HepG2 (cell line): ENCODE measurements around the gene SERBP1. TPM values are rescaled to one million over a fixed set of nuclear protein-coding genes. Genes with fewer than 3 reads are reported as not detected.
A peak's percentile ranks its signal among the peaks of the same experiment; 100 is the strongest.

Experiments used
- ATAC-seq: fragments of 200-7000 bp; cut with Tn5 transposase; 3 replicates; pipeline ENCODE4 v1.9.1; 2020; ENCODE audit warnings: mild to moderate bottlenecking, moderate library complexity
- BruUV-seq: library from RNA; stranded (reverse); fragments of 400-500 nt; replicated peaks from 2 replicates; lab custom pipeline; 2021; lab: Mats Ljungman, UMichigan
- CTCF ChIA-PET: fragments of 300-600 bp; formaldehyde crosslinking; extraction: SDS; loops from one replicate; lab custom pipeline; 2021; ENCODE audit warnings: low total read pairs, inconsistent platforms, low intra/inter-chr PET ratio; lab: Yijun Ruan, JAX
- POLR2A ChIA-PET: fragments of 350-600 bp; sonication (Branson Sonifier 250); formaldehyde crosslinking; loops from one replicate; lab custom pipeline; 2020; ENCODE audit warnings: antibody characterized with exemption, inconsistent platforms; lab: Yijun Ruan, JAX
- DNase-seq: peaks from one replicate; pipeline ENCODE4 v3.0.0-alpha.2; 2015; ENCODE audit warnings: low spot score
- FAIRE-seq: peaks from 3 replicates; lab custom pipeline; 2011; peaks lifted over from hg19 to GRCh38; lab: Jason Lieb, UNC
- H2AFZ ChIP-seq: one replicate; pipeline ENCODE4 v1.6.1; 2011; ENCODE audit warnings: low read length, inconsistent platforms
- H3K27ac ChIP-seq: fragments of 300-600 bp; 3 replicates; pipeline ENCODE4 v1.8.0; 2011; ENCODE audit warnings: mixed run types, mild to moderate bottlenecking, mixed read lengths, low read length, inconsistent platforms; ENCODE audit not compliant: insufficient read depth; ENCODE audit errors: extremely low read length
- H3K27me3 ChIP-seq, 2 experiments: fragments of 200-600 bp in 1 of 2; 2 replicates in 1 of 2; 3 replicates in 1 of 2; pipeline versions ENCODE4 v1.6.0 to v1.8.0; 2011; ENCODE audit warnings: low read length in 2 of 2, mild to moderate bottlenecking in 2 of 2, moderate library complexity in 2 of 2, inconsistent platforms in 1 of 2; ENCODE audit not compliant: insufficient read depth in 2 of 2, control insufficient read depth in 1 of 2
- H3K36me3 ChIP-seq, 2 experiments: fragments of 200-600 bp in 1 of 2; replicated peaks in 1 of 2; 2 replicates in 1 of 2; 3 replicates in 1 of 2; pipeline versions ENCODE4 v1.5.1 to v1.8.0; 2011; ENCODE audit warnings: low read length in 2 of 2, inconsistent platforms in 1 of 2; ENCODE audit not compliant: insufficient read depth in 2 of 2, control insufficient read depth in 1 of 2
- H3K4me1 ChIP-seq: 2 replicates; pipeline ENCODE4 v1.5.1; 2012; ENCODE audit warnings: low read length, inconsistent platforms; ENCODE audit not compliant: insufficient read depth
- H3K4me2 ChIP-seq: 2 replicates; pipeline ENCODE4 v1.6.0; 2011; ENCODE audit warnings: low read depth, low read length, inconsistent platforms
- H3K4me3 ChIP-seq, 3 experiments: fragments of 200-600 bp in 1 of 3; sonication (generic), shearing (Covaris generic) in 1 of 3; replicated peaks in 1 of 3; 2 replicates each; pipeline ENCODE4 v1.5.1; 2011 to 2016; ENCODE audit warnings: low read length in 3 of 3, inconsistent platforms in 2 of 3, low read depth in 2 of 3, mild to moderate bottlenecking in 2 of 3, control low read depth in 1 of 3, mixed read lengths in 1 of 3; ENCODE audit not compliant: insufficient read depth in 1 of 3
- H3K79me2 ChIP-seq: one replicate; pipeline ENCODE4 v1.6.1; 2011; ENCODE audit warnings: low read length, inconsistent platforms; ENCODE audit not compliant: insufficient read depth
- H3K9ac ChIP-seq: 2 replicates; pipeline ENCODE4 v1.6.0; 2011; ENCODE audit warnings: mild to moderate bottlenecking, low read depth, low read length, inconsistent platforms; ENCODE audit not compliant: insufficient read depth
- H3K9me3 ChIP-seq: 2 replicates; pipeline ENCODE4 v1.5.1; 2012; ENCODE audit warnings: mild to moderate bottlenecking, low read length
- H4K20me1 ChIP-seq: 2 replicates; pipeline ENCODE4 v1.6.0; 2011; ENCODE audit warnings: inconsistent platforms, mild to moderate bottlenecking, low read length, moderate library complexity; ENCODE audit not compliant: insufficient read depth
- ARID5B ChIP-seq: IDR thresholded peaks from 2 replicates; pipeline ENCODE4 v1.4.0; 2020; ENCODE audit warnings: mild to moderate bottlenecking, missing genetic modification reagents
- FOXA1 ChIP-seq, 2 experiments: fragments of 450-650 bp in 1 of 2; sonication (generic) in 1 of 2; formaldehyde crosslinking in 1 of 2; IDR thresholded peaks; 2 replicates each; pipeline versions ENCODE4 v1.4.0 to v1.6.1; 2016 to 2020; ENCODE audit warnings: missing genetic modification reagents in 1 of 2
- FOXA3 ChIP-seq: IDR thresholded peaks from 2 replicates; pipeline ENCODE4 v1.6.1; 2016; ENCODE audit warnings: missing genetic modification reagents, missing compliant biosample characterization
- GABPA ChIP-seq, 2 experiments: IDR thresholded peaks; 2 replicates each; pipeline ENCODE4 v1.6.1; 2011 to 2016; ENCODE audit warnings: low read depth in 2 of 2, low read length in 1 of 2, missing biosample characterization in 1 of 2, missing genetic modification characterization in 1 of 2
- GTF2F1 ChIP-seq: fragments of 150-350 bp; IDR thresholded peaks from 2 replicates; pipeline ENCODE4 v1.6.1; 2014; ENCODE audit warnings: low read length
- MIER2 ChIP-seq: IDR thresholded peaks from 2 replicates; pipeline ENCODE4 v1.6.1; 2016; ENCODE audit warnings: missing biosample characterization, missing genetic modification reagents
- MZF1 ChIP-seq: sonication (generic); formaldehyde crosslinking; IDR thresholded peaks from 2 replicates; pipeline ENCODE4 v1.8.1; 2023; ENCODE audit warnings: mild to moderate bottlenecking, missing genetic modification reagents, borderline replicate concordance
- NR2F1 ChIP-seq, 2 experiments: fragments of 450-650 bp in 1 of 2; formaldehyde crosslinking in 1 of 2; IDR thresholded peaks; 2 replicates each; pipeline versions ENCODE4 v1.5.0 to v1.6.1; 2016 to 2020; ENCODE audit warnings: mild to moderate bottlenecking in 1 of 2, missing compliant biosample characterization in 1 of 2, missing genetic modification reagents in 1 of 2, moderate library complexity in 1 of 2
- NR2F6 ChIP-seq, 2 experiments: IDR thresholded peaks; 2 replicates each; pipeline ENCODE4 v1.6.1; 2016; ENCODE audit warnings: antibody characterized with exemption in 1 of 2, mild to moderate bottlenecking in 1 of 2
- REST ChIP-seq, 2 experiments: IDR thresholded peaks; 2 replicates each; pipeline ENCODE4 v1.6.1; 2011 to 2012; ENCODE audit warnings: low read length in 2 of 2, borderline replicate concordance in 1 of 2, low read depth in 1 of 2, mild to moderate bottlenecking in 1 of 2, moderate library complexity in 1 of 2
- WGBS: methylation state at CpG from one replicate; pipeline ENCODE4 v1.1.6; 2017; ENCODE audit warnings: low lambda C conversion rate; 5-methylcytosine and 5-hydroxymethylcytosine counted together
- in situ Hi-C: cut with HindIII; loops from 2 replicates; pipeline ENCODE4 v1.10.0; 2017; ENCODE audit warnings: low pct_unique_long_range_greater_than_20kb; ENCODE audit not compliant: extremely low pct_ligation_motif_present
- intact Hi-C: fragments of 100-400 bp; cut with micrococcal nuclease; formaldehyde crosslinking; loops from one replicate; pipeline ENCODE4 v1.10.0; 2022; ENCODE audit not compliant: unreplicated experiment
- polyA plus RNA-seq, 8 experiments: library from polyadenylated mRNA; depleted of rRNA in 3 of 8; stranded (reverse) in 7 of 8; unstranded in 1 of 8; fragments of >200 nt; fragmentation: Illumina TruSeq in 4 of 8; extraction: Trizol in 4 of 8; gene quantifications; 2 replicates each; pipeline versions ENCODE4 v1.2.1 to v1.2.3, GENCODE V29; 2011 to 2016; ENCODE audit warnings: low read depth in 4 of 8, missing spikeins in 1 of 8, mixed read lengths in 1 of 8; ENCODE audit not compliant: insufficient read depth in 1 of 8
- total RNA-seq, 5 experiments: library from RNA; depleted of rRNA; stranded (reverse); fragments of >200 nt; fragmentation: Illumina TruSeq; extraction: Trizol; gene quantifications; 2 replicates each; pipeline ENCODE4 v1.2.3, GENCODE V29; 2016; ENCODE audit warnings: low read depth in 1 of 5

SERBP1 gene
- total and polyA plus RNA-seq, 2 of the 13 experiments (the other 11 are each of a cell fraction or from before 2014, with no cell fraction given) = 175 to 281 TPM

- intact Hi-C loops = no loop called here
- Histone ChIP-seq H3K4me1 (peaks cover 30% of the 10 kb centered on the region), H3K4me2 (no peak overlapping the region), H4K20me1 (no peaks in the 10 kb centered on the region), H3K9ac (no peak overlapping the region), H3K4me3 (no peak overlapping the region), H3K36me3 (no peaks in the 10 kb centered on the region), H2AFZ (no peak overlapping the region), H3K27ac (no peak overlapping the region), H3K79me2 (no peaks in the 10 kb centered on the region), H3K9me3 (no peaks in the 10 kb centered on the region), H3K27me3 (no peaks in the 10 kb centered on the region)
- in situ Hi-C loops = no loop called here
- TF ChIP-seq GABPA (IDR thresholded peaks at IDR 0.05; ENCODE audit: low read depth, low read length) = no peak
- TF ChIP-seq GABPA (CRISPR knock-in tag; IDR thresholded peaks at IDR 0.05; ENCODE audit: low read depth) = no peak
- TF ChIP-seq MZF1 (CRISPR knock-in tag) = no peak
- TF ChIP-seq REST (IDR thresholded peaks at IDR 0.05; ENCODE audit: borderline replicate concordance in 1 of 2, low read depth in 1 of 2, low read length in 2 of 2) = peak in 1 of 2 experiments; percentile 83; a peak in 3 of 4 replicates
- peak; percentile 60; the same call in 1 of the 2 replicates for TF ChIP-seq MIER2 (CRISPR knock-in tag)
- peak; percentile 71 for TF ChIP-seq NR2F6 (IDR thresholded peaks at IDR 0.05)
- peak; percentile 63 for TF ChIP-seq NR2F6 (CRISPR knock-in tag; IDR thresholded peaks at IDR 0.05)
- no peak for TF ChIP-seq GTF2F1
- TF ChIP-seq FOXA3 (CRISPR knock-in tag) = 0 out of 2 replicates have a peak, but pooled peaks have one; percentile 23
- TF ChIP-seq NR2F1 (CRISPR knock-in tag; IDR thresholded peaks at IDR 0.05) = peak; percentile 30 to 47; a peak in 2 of 4 replicates
- peak; percentile 11; the same call in 1 of the 2 replicates for TF ChIP-seq ARID5B (CRISPR knock-in tag)
- no peak for TF ChIP-seq FOXA1 (IDR thresholded peaks at IDR 0.05)
- peak; percentile 46 for TF ChIP-seq FOXA1 (CRISPR knock-in tag; IDR thresholded peaks at IDR 0.05)
- ChIA-PET POLR2A (no interaction called here), CTCF (no interaction called here)
- ATAC-seq (peak; percentile 86), FAIRE-seq (peak; percentile 37), DNase-seq (peak; percentile 24)
- BruUV-seq = no TSS peak
- WGBS = 0% methylated on average over 2 of the region's 2 CpGs
Measured at GRCh38 chr1:67437961-67438360, 7.8 kb upstream of the SERBP1 start.
